GM06990 (cell line): ENCODE results near the gene TP63.

ENCODE experiments used
- DNase-seq: peaks from one replicate; pipeline ENCODE4 v3.0.0-alpha.2; 2011; ENCODE audit not compliant: insufficient read length; ENCODE audit errors: extremely low read depth
- H3K27me3 ChIP-seq: replicated peaks from 2 replicates; pipeline ENCODE4 v1.6.0; 2011; ENCODE audit warnings: low read length; ENCODE audit not compliant: control insufficient read depth, insufficient read depth
- H3K36me3 ChIP-seq: 2 replicates; pipeline ENCODE4 v1.5.1; 2011; ENCODE audit warnings: low read length; ENCODE audit not compliant: control insufficient read depth, insufficient read depth
- H3K4me3 ChIP-seq: replicated peaks from 2 replicates; pipeline ENCODE4 v1.5.1; 2011; ENCODE audit warnings: low read depth, mild to moderate bottlenecking, control low read depth, low read length
- TF ChIP-seq, protein P1 (sequence below): IDR thresholded peaks from 2 replicates; pipeline ENCODE4 v1.5.1; 2011; ENCODE audit warnings: low read length, control low read depth, mild to moderate bottlenecking, inconsistent platforms; ENCODE audit not compliant: insufficient read depth, poor library complexity, severe bottlenecking

Gene TP63

GRCh38 chr3:189621948-189622603 is 9.1 kb upstream of the TP63 start:
- no peak for DNase-seq

DNA sequence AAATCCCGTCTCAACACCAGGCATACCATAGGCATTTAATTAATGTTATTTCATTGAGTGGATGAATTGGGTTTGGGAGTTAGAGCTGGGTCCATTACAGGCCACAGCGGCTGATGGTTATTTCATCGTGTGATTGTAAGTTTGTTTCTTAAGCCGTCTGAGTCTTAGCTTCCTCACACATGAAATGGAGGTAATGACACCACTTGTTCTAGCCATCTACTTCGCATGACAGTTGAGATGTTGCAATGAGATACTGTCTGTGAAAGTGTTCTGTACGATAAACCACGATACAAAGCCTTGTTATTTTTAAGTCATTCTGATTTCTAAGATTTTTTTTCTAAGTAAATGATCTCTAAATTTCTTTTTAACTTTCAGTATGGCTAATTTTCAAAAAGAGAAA is 8.6 kb upstream of the TP63 start:
- Histone ChIP-seq H3K27me3 (no peaks in the 10 kb centered on the region), H3K4me3 (no peak overlapping the region), H3K36me3 (no peaks in the 10 kb centered on the region)
- no peak for DNase-seq
- TF ChIP-seq, protein P1, sequence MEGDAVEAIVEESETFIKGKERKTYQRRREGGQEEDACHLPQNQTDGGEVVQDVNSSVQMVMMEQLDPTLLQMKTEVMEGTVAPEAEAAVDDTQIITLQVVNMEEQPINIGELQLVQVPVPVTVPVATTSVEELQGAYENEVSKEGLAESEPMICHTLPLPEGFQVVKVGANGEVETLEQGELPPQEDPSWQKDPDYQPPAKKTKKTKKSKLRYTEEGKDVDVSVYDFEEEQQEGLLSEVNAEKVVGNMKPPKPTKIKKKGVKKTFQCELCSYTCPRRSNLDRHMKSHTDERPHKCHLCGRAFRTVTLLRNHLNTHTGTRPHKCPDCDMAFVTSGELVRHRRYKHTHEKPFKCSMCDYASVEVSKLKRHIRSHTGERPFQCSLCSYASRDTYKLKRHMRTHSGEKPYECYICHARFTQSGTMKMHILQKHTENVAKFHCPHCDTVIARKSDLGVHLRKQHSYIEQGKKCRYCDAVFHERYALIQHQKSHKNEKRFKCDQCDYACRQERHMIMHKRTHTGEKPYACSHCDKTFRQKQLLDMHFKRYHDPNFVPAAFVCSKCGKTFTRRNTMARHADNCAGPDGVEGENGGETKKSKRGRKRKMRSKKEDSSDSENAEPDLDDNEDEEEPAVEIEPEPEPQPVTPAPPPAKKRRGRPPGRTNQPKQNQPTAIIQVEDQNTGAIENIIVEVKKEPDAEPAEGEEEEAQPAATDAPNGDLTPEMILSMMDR, result no peak

More at GRCh38 chr3:189621948-189622603, 9.1 kb upstream of the TP63 start:
- H3K27me3 ChIP-seq, result no peaks in the 10 kb centered on the region
- no peak overlapping the region for H3K4me3 ChIP-seq
- TF ChIP-seq, protein P1, result no peak
- no peaks in the 10 kb centered on the region for H3K36me3 ChIP-seq

GRCh38 chr3:189624130-189624529 is 7.1 kb upstream of the TP63 start:
- Histone ChIP-seq H3K36me3 (no peaks in the 10 kb centered on the region), H3K4me3 (no peak overlapping the region), H3K27me3 (no peaks in the 10 kb centered on the region)
- DNase-seq, result no peak
- TF ChIP-seq, protein P1, result no peak

DNA sequence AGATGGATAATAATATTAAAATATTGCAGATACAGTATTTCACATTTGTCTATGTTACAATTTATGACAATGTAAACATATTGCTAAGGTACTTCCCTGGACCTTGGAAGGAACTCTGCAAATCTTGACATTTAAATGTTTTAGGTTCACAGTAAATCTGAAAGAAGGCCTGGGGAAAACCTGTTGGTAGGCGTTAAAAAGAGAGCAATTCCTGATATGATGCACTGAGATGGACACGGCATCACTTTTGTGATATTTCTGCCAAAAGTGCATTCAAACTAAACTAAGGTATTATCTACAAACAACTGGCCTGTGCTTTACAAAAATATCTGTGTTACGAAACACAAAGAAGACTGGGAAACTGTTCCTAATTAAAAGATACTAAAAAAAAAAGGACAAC is 6.1 kb upstream of the TP63 start:
- DNase-seq, result no peak
- no peaks in the 10 kb centered on the region for H3K27me3 ChIP-seq
- TF ChIP-seq, protein P1, result no peak
- H3K4me3 ChIP-seq, result no peak overlapping the region
- no peaks in the 10 kb centered on the region for H3K36me3 ChIP-seq

GRCh38 chr3:189625572-189625971 is 5.6 kb upstream of the TP63 start:
- no peak overlapping the region for H3K4me3 ChIP-seq
- DNase-seq, result no peak
- no peaks in the 10 kb centered on the region for H3K36me3 ChIP-seq
- no peaks in the 10 kb centered on the region for H3K27me3 ChIP-seq
- TF ChIP-seq, protein P1, result no peak

GRCh38 chr3:189626286-189626685 is 4.9 kb upstream of the TP63 start:
- H3K27me3 ChIP-seq, result no peaks in the 10 kb centered on the region
- DNase-seq, result no peak

More at GRCh38 chr3:189626286-189626685, 4.9 kb upstream of the TP63 start:
- H3K4me3 ChIP-seq, result no peak overlapping the region
- TF ChIP-seq, protein P1, result no peak
- H3K36me3 ChIP-seq, result no peaks in the 10 kb centered on the region
